Right cardiac atrium (tissue), 5 donors: ENCODE results near the gene CDX4. TPM values are rescaled to one million over a fixed set of nuclear protein-coding genes. Genes with fewer than 3 reads are reported as not detected.

ENCODE experiments used
- ATAC-seq, 2 donors: fragments of 200-7000 bp; cut with Tn5 transposase; one replicate each; pipeline versions ENCODE4 v1.8.0 to v1.9.1; 2020; ENCODE audit warnings: moderate library complexity in 2 of 2, mild to moderate bottlenecking in 1 of 2
- DNase-seq, 3 donors: peaks; one replicate each; pipeline ENCODE4 v3.0.0-alpha.2; 2020
- H3K27ac ChIP-seq: one replicate; pipeline ENCODE4 v1.5.1; 2013; ENCODE audit warnings: mild to moderate bottlenecking, low read length, control low read depth, moderate library complexity
- H3K27me3 ChIP-seq: one replicate; pipeline ENCODE4 v1.6.1; 2013; ENCODE audit not compliant: control insufficient read depth, insufficient read depth
- H3K4me1 ChIP-seq: one replicate; pipeline ENCODE4 v1.6.1; 2013; ENCODE audit warnings: low read length; ENCODE audit not compliant: control insufficient read depth, insufficient read depth
- H3K4me3 ChIP-seq: one replicate; pipeline ENCODE4 v1.5.1; 2013; ENCODE audit warnings: low read length, control low read depth
- H3K9me3 ChIP-seq: one replicate; pipeline ENCODE4 v1.6.1; 2013; ENCODE audit warnings: low read length; ENCODE audit not compliant: control insufficient read depth
- WGBS: extraction: QIAGEN DNeasy Blood & Tissue Kit; methylation state at CpG from one replicate; pipeline ENCODE4 v1.1.7; 2013; 5-methylcytosine and 5-hydroxymethylcytosine counted together
- intact Hi-C, 4 donors: fragments of 100-400 bp; cut with DNase I; formaldehyde crosslinking; loops; one replicate each; pipeline versions ENCODE4 v1.11.0 to v1.14.0; 2022 to 2023
- long read RNA-seq, 4 donors: library from polyadenylated mRNA; unstranded; transcript quantifications; one replicate each; pipeline ENCODE4 v2.0.0, GENCODE V29; 2020 to 2021
- polyA plus RNA-seq: library from polyadenylated mRNA; stranded (reverse); fragments of 200-250 nt; gene quantifications from one replicate; pipeline ENCODE4 v1.2.3, GENCODE V29; 2013
- total RNA-seq, 4 donors: library from RNA; stranded (reverse); fragmentation: NEBNext Ultra II Directional; extraction: Animal tissue kit (Norgen Biotek cat#: 25700); gene quantifications; one replicate each; pipeline ENCODE4 v1.2.1, GENCODE V29; 2021
- donor health status: healthy with polysubstance abuse.
- donor health status: DM: no; HTN: yes; CAD: no.
- donor health status: DM: no; HTN: no; CAD: no.
- donor health status: DM: no; HTN: yes; CAD: no; lungs with severe emphysema.
- donor health status: DM: yes; HTN: yes; CAD: no.

Gene CDX4, protein sequence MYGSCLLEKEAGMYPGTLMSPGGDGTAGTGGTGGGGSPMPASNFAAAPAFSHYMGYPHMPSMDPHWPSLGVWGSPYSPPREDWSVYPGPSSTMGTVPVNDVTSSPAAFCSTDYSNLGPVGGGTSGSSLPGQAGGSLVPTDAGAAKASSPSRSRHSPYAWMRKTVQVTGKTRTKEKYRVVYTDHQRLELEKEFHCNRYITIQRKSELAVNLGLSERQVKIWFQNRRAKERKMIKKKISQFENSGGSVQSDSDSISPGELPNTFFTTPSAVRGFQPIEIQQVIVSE
- total RNA-seq, result not detected
- not detected for polyA plus RNA-seq
- long read RNA-seq, donor 1, result 0 reads
- long read RNA-seq, donor 2, result 0 reads
- long read RNA-seq, donor 3, result 0 reads
- long read RNA-seq, donor 4, result 0 reads

DNA sequence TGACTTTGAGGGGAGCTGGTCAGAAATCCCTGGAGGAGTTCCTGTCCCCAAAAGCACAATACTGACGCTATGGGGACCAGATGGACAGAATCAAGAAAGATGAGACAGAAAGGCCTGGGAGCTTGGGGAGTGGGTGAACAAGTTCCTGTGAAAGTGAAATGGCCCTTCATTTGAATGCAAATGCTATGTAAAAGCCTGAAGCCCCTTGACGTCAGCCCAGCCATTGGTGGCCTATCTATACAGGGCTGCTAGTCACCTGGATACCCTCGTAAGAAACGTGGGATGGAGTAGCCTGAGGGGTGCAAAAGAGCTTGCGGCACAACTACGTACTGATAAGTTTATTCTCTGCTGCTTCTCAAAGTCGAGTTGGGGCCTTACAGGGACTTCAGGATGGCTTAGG is at the start of gene CDX4:
CDX4 (plus strand) TSS at position 223 of the 400 bp plus-strand sequence. CDS start 201 bp downstream, outside the sequence.
- Histone ChIP-seq H3K27ac (no peak within 1 kb of the TSS), H3K4me3 (no peak within 1 kb of the TSS), H3K9me3 (no peaks in the 10 kb centered on the region), H3K4me1 (no peaks in the 10 kb centered on the region), H3K27me3 (no peaks in the 10 kb centered on the region)
- intact Hi-C loops, result no loop called here
- WGBS, result 37% methylated on average over 7 of the region's 7 CpGs
- DNase-seq, result no peak
- no peak for ATAC-seq

DNA sequence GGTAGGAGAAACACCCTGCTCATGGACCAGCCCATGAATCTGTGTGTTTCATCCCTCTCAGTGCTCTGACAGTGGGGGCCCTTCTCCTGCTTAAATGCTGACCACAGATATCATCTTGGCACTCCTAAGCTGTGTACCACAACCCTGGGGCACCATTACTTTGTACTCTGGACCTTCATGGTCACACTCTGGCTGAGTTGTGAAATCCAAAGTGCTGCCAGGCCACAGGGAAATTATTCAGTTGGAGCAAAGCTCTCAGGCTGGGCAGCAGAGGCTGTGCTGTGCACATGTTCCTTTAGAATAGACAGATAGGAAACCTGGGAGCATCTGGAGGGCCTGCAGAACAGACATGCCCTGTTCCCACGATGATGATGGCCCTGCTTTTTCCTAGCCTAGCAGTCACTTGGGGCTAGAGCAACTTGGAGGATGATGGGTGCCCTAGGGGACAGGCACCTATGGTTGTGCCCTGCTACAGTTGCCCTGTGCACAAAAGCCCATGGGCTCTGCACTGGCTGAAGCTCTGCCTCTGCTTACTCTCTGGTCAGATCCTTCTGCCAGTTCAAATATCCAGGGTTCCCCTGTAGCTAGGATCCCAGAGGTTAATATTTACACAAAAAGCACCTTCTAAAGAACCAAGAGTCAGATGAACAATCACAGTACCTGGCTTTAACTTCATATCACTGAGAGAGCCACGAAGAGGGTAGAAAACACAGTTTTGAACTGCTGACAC is 48.5 kb upstream of the CDX4 start:
- WGBS, result 56% methylated on average over 2 of the region's 2 CpGs
- intact Hi-C loops, result no loop called here
- H3K4me3 ChIP-seq, result no peak overlapping the region

DNA sequence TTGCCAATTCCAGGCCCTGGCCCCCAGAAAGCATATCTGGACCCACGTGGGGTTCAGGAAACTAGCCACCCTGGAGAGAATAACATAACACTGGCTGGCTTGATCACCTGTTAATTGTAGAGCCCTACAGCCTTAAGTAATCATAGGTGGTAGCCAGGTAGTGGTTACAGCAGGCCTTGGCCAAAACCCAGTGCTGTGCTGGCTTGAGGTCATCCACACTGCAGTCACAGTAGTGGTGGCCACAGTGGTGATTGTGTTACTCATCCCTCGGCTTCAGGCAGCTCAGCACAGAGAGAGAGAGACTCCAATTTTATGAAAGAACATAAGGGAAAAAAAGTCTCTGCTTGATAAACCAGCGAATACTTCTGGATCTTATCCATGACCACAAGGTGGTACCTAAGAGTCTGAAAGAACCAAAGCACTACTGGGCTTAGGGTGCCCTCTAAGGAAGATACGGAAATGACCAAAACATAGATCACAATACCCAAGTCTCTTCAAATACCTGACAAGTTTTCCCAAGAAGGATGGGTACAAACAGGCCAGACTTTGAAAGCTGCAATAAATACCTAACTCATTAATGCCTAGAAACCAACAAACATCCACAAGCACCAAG is 46.6 kb upstream of the CDX4 start:
- Histone ChIP-seq H3K4me3 (no peak overlapping the region), H3K4me1 (no peaks in the 10 kb centered on the region), H3K27me3 (no peaks in the 10 kb centered on the region), H3K27ac (no peak overlapping the region), H3K9me3 (no peaks in the 10 kb centered on the region)
- intact Hi-C loops, result no loop called here
- ATAC-seq, result no peak
- DNase-seq, result no peak
- WGBS, result 68% methylated on average over 4 of the region's 4 CpGs

More for the DNA sequence above, 48.5 kb upstream of the CDX4 start:
- no peak overlapping the region for H3K27ac ChIP-seq
- no peaks in the 10 kb centered on the region for H3K9me3 ChIP-seq
- H3K27me3 ChIP-seq, result no peaks in the 10 kb centered on the region
- DNase-seq, result no peak
- no peak for ATAC-seq
- H3K4me1 ChIP-seq, result no peaks in the 10 kb centered on the region

DNA sequence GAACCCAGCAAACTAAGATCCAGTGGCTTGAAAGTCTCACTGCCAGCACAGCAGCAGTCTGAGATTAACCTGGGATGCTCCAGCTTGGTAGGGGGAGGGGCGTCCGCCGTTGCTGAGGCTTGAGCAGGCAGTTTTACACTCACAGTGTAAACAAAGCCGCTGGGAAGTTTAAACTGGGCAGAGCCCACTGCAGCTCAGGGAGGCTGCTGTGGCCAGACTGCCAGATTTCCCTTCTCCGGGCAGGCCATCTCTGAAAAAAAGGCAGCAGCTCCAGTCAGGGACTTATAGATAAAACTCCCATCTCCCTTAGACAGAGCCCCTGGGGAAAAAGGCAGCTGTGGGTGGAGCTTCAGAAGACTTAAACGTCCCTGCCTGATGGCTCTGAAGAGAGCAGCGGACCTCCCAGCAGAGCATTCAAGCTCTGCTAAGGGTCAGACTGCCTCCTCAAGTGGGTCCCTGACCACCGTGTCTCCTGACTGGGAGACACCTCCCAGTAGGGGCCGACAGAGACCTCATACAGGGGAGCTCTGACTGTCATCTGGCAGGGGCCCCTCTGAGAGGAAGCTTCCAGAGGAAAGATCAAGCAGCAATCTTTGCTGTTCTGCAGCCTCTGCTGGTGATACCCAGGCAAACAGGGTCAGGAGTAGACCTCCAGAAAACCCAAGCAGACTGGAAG is 45.1 kb upstream of the CDX4 start:
- H3K9me3 ChIP-seq, result no peaks in the 10 kb centered on the region
- 10% methylated on average over 9 of the region's 9 CpGs for WGBS

DNA sequence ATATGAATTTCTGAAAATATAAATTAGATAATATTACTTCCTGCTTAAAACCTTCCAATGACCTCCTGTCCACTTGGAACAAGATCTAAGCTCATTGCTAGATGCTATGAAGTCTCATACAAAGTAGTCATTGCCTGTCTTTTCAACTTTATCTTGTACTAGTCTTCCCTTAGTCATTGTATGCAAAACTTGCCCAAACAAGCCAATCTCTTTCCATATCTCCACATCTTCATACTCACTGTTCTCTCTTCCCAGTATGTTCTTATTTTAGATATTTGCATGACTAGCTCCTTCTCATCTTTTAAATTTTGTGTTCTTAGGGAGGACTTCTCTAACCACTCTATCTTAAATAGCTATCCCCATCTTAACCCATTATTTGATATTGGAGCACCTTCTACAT is 33.9 kb upstream of the CDX4 start:
- H3K27ac ChIP-seq, result no peak overlapping the region
- no peaks in the 10 kb centered on the region for H3K27me3 ChIP-seq
- intact Hi-C loops, result no loop called here
- ATAC-seq, result no peak
- H3K9me3 ChIP-seq, result no peaks in the 10 kb centered on the region
- H3K4me3 ChIP-seq, result no peak overlapping the region
- no peak for DNase-seq
- no peaks in the 10 kb centered on the region for H3K4me1 ChIP-seq

More for the DNA sequence above, 45.1 kb upstream of the CDX4 start:
- no peak overlapping the region for H3K4me3 ChIP-seq
- intact Hi-C loops, result no loop called here
- H3K27me3 ChIP-seq, result no peaks in the 10 kb centered on the region
- DNase-seq (no peak), ATAC-seq (no peak)
- no peak overlapping the region for H3K27ac ChIP-seq
- no peaks in the 10 kb centered on the region for H3K4me1 ChIP-seq

DNA sequence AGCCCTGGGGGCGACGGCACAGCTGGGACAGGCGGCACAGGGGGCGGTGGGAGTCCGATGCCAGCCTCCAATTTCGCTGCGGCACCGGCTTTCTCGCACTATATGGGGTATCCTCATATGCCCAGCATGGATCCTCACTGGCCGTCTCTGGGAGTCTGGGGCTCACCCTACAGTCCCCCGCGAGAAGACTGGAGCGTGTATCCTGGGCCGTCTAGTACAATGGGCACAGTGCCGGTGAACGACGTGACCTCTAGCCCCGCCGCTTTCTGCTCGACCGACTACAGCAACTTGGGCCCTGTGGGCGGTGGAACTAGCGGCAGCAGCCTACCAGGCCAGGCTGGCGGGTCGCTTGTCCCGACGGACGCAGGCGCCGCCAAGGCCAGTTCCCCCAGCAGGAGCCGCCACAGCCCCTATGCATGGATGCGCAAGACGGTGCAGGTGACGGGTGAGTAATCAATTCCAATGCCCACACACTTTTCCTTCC is 500 bp downstream of the CDX4 start:
- 24% methylated on average over 34 of the region's 34 CpGs for WGBS
- Histone ChIP-seq H3K4me3 (no peak overlapping the region), H3K4me1 (no peaks in the 10 kb centered on the region), H3K27me3 (no peaks in the 10 kb centered on the region), H3K9me3 (no peaks in the 10 kb centered on the region), H3K27ac (no peak overlapping the region)
- intact Hi-C loops, result no loop called here
- peak in 1 of 3 donors; percentile 33 for DNase-seq
- ATAC-seq, result peak in 1 of 2 donors; percentile 29

DNA sequence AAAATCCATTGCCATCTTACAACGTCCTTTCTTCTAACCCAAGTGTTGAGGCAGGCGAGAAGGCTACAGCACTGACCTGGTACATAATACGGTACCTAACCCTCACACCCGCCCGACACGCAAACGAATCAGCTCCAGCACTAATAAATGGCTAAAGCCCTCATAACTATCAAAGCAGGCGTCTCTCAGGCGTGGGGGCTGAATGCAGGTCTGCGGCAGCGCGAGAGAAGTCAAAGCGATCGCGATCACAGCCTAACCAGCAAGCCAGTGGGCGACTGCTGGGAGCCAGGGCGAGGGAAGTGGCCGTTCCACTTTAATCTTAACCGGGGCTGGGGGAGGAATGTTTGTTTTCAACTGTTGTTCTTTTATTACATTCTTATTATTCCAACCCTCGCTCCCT is 1.5 kb downstream of the CDX4 start:
- no peaks in the 10 kb centered on the region for H3K27me3 ChIP-seq
- WGBS, result 7% methylated on average over 20 of the region's 20 CpGs
- peak overlapping the region; percentile 32 for H3K4me3 ChIP-seq

DNA sequence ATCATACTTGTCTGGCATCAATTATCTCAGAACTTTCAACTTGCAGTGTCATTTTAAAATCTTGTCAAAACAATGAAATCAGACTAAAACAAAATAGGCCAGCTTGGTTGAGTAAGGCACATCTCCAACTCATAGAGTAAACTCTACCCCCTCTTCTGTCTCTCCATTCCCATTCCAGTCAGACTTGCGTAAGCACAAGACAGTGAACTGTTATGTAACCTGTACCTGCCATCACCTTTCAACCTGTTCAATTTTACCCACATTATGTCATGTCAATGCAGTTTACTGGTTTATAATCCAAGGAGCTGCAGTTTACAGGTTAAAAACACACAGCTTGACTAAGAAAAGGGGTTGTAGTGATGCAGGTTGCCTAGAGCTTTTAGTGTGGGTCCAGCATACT is 8.3 kb downstream of the CDX4 start:
- H3K9me3 ChIP-seq, result no peaks in the 10 kb centered on the region
- no peak overlapping the region for H3K4me3 ChIP-seq
- no peak overlapping the region for H3K27ac ChIP-seq
- intact Hi-C loops, result no loop called here
- WGBS, result 0% methylated on average over 1 of the region's 1 CpG
- no peaks in the 10 kb centered on the region for H3K27me3 ChIP-seq
- no peaks in the 10 kb centered on the region for H3K4me1 ChIP-seq
- DNase-seq (no peak), ATAC-seq (no peak)

More for the DNA sequence above, 1.5 kb downstream of the CDX4 start:
- intact Hi-C loops, result no loop called here
- ATAC-seq, result no peak
- peak in 1 of 3 donors; percentile 26 for DNase-seq
- Histone ChIP-seq H3K4me1 (no peaks in the 10 kb centered on the region), H3K27ac (no peak overlapping the region), H3K9me3 (no peaks in the 10 kb centered on the region)

DNA sequence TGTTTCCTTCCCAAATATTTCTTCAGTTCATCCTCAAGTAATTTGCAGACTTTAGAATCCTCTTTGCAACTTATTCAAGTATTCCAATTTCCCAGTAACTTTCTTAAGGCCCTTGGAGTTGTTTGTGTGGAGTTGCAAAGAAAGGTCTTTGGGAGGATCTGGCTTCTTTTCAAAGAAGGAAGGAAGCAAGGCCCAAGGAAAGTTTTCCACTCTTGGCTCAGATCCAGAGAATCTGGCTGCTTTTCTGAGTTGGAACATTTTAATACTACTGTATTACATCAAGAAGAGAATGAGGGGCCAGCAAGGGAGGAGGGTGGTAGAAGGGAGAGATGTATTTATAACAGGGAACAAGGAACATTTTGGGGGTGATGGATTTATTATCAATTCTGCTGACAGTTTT is 10.5 kb downstream of the CDX4 start:
- peak in 1 of 2 donors; percentile 42 for ATAC-seq
- no peaks in the 10 kb centered on the region for H3K27me3 ChIP-seq
- intact Hi-C loops, result no loop called here

DNA sequence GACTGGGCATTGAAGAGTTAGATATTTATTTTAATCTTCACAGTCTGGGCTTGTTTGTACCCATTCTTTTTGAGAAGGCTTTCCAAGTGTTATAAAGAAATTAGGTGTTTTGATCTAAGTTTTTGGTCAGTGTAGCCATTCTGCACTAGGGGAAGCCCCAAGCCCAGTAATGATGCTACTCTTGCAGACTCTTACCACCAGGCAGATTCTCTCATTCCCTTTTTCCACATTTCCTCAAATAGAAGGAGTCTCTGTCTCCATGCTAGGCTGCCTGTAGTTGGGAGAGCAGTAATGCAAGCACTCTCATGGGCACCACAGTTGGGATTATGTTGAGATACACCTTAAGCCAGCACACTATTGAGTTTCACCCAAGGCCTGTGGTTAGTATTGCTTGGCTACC is 21.5 kb downstream of the CDX4 start:
- no peak overlapping the region for H3K4me3 ChIP-seq
- H3K9me3 ChIP-seq, result no peaks in the 10 kb centered on the region
- no peak for DNase-seq
- no peak for ATAC-seq
- intact Hi-C loops, result no loop called here
- H3K27me3 ChIP-seq, result no peaks in the 10 kb centered on the region
- no peaks in the 10 kb centered on the region for H3K4me1 ChIP-seq
- no peak overlapping the region for H3K27ac ChIP-seq

More for the DNA sequence above, 10.5 kb downstream of the CDX4 start:
- H3K4me3 ChIP-seq, result no peak overlapping the region
- no peaks in the 10 kb centered on the region for H3K9me3 ChIP-seq
- no peak for DNase-seq
- no peaks in the 10 kb centered on the region for H3K4me1 ChIP-seq
- H3K27ac ChIP-seq, result no peak overlapping the region

DNA sequence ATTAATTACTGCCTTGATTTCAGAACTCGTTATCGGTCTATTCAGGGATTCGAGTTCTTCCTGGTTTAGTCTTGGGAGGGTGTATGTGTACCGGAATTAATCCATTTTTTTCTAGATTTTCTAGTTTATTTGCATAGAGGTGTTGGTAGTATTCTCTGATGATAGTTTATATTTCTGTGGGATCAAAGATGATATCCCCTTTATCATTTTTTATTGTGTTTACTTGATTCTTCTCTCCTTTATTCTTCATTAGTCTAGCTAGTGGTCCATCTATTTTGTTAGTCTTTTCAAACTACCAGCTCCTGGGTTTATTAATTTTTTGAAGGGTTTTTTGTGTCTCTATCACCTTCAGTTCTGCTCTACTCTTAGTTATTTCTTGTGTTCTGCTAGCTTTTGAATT is 32.1 kb downstream of the CDX4 start:
- Histone ChIP-seq H3K4me3 (no peak overlapping the region), H3K9me3 (no peaks in the 10 kb centered on the region), H3K27ac (no peak overlapping the region), H3K4me1 (no peaks in the 10 kb centered on the region), H3K27me3 (no peaks in the 10 kb centered on the region)
- intact Hi-C loops, result no loop called here
- no peak for DNase-seq
- 93% methylated on average over 4 of the region's 4 CpGs for WGBS
- no peak for ATAC-seq
